Body of pancreas (tissue), 4 donors: ENCODE measurements around the gene NKAIN2. TPM values are rescaled to one million over a fixed set of nuclear protein-coding genes. Genes with fewer than 3 reads are reported as not detected.

ENCODE experiments used
- ATAC-seq: fragments of 150-250 bp; one replicate; pipeline ENCODE4 v1.9.1; 2016
- DNase-seq, 4 donors: peaks; one replicate each; pipeline ENCODE4 v3.0.0-alpha.2; 2019
- H3K27ac ChIP-seq, 4 donors: fragments of 200-600 bp; sonication (generic); 1 replicate in 3 of 4; 2 replicates in 1 of 4; pipeline versions ENCODE4 v1.5.1 to v1.6.1; 2016 to 2019; ENCODE audit warnings: mild to moderate bottlenecking in 1 of 4, mixed read lengths in 1 of 4, moderate library complexity in 1 of 4
- H3K27me3 ChIP-seq, 2 donors: fragments of 200-600 bp; sonication (generic); one replicate each; pipeline ENCODE4 v1.6.0; 2016; ENCODE audit warnings: mild to moderate bottlenecking in 1 of 2
- H3K36me3 ChIP-seq, 2 donors: fragments of 200-600 bp; sonication (generic); replicated peaks in 1 of 2; 2 replicates each; pipeline ENCODE4 v1.5.1; 2016; ENCODE audit warnings: low read depth in 2 of 2; ENCODE audit not compliant: insufficient read depth in 1 of 2
- H3K4me1 ChIP-seq: fragments of 200-600 bp; sonication (generic); one replicate; pipeline ENCODE4 v1.6.0; 2016
- H3K4me3 ChIP-seq, 2 donors: fragments of 200-600 bp; sonication (generic); 1 replicate in 1 of 2; 2 replicates in 1 of 2; pipeline ENCODE4 v1.5.1; 2016 to 2019
- H3K9me3 ChIP-seq, 3 donors: fragments of 200-600 bp; sonication (generic); 1 replicate in 2 of 3; 2 replicates in 1 of 3; pipeline ENCODE4 v1.5.1; 2016
- CTCF ChIP-seq, 7 experiments: fragments of 450-650 bp in 4 of 7; fragments of 200-600 bp in 3 of 7; sonication (generic) in 3 of 7; IDR thresholded peaks; one replicate each; pipeline ENCODE4 v1.5.1; 2016 to 2019; ENCODE audit warnings: antibody characterized with exemption in 7 of 7
- POLR2A ChIP-seq, 3 donors: fragments of 450-650 bp; IDR thresholded peaks; one replicate each; pipeline ENCODE4 v1.6.1; 2016; ENCODE audit warnings: antibody characterized with exemption in 3 of 3, mild to moderate bottlenecking in 2 of 3
- whole genome bisulfite sequencing, 2 donors: methylation state at CpG; one replicate each; pipeline ENCODE4 v1.1.5; 2017; 5-methylcytosine and 5-hydroxymethylcytosine counted together
- intact Hi-C: fragments of 100-400 bp; cut with DNase I; formaldehyde crosslinking; loops from one replicate; pipeline ENCODE4 v1.15.1; 2023
- total RNA-seq, 2 donors: library from RNA; depleted of rRNA; stranded (reverse); fragments of >200 nt; gene quantifications; one replicate each; pipeline ENCODE4 v1.1.0, GENCODE V29; 2016

NKAIN2 gene
- total RNA-seq, 2 donors from 2014 or later, result not detected

- no peaks in the 10 kb centered on the region for H3K4me1 ChIP-seq
- H3K4me3 ChIP-seq, result no peak overlapping the region
- 50 to 70% methylated on average over 1 of the region's 1 CpG for WGBS, 2 donors
- intact Hi-C loops, result no loop called here
- H3K27me3 ChIP-seq, result no peaks in the 10 kb centered on the region
- no peak overlapping the region for H3K27ac ChIP-seq
- no peak for TF ChIP-seq POLR2A (IDR thresholded peaks at IDR 0.05)
- DNase-seq, result no peak
- no peaks in the 10 kb centered on the region for H3K9me3 ChIP-seq
- no peaks in the 10 kb centered on the region for H3K36me3 ChIP-seq
- ATAC-seq, result no peak
Observed at GRCh38 chr6:124356811-124357210, 553.1 kb downstream of the NKAIN2 start.

GRCh38 chr6:124368131-124368530 lies 564.5 kb downstream of the NKAIN2 start:
- no peak overlapping the region for H3K4me3 ChIP-seq
- TF ChIP-seq CTCF (IDR thresholded peaks at IDR 0.05) (no peak), POLR2A (IDR thresholded peaks at IDR 0.05) (no peak)
- no peaks in the 10 kb centered on the region for H3K4me1 ChIP-seq
- no peaks in the 10 kb centered on the region for H3K9me3 ChIP-seq
- H3K27me3 ChIP-seq, result no peaks in the 10 kb centered on the region
- H3K27ac ChIP-seq, result no peak overlapping the region
- H3K36me3 ChIP-seq, result no peaks in the 10 kb centered on the region
- ATAC-seq (no peak), DNase-seq (no peak)
- intact Hi-C loops, result no loop called here

- no peak for DNase-seq
- Histone ChIP-seq H3K27ac (no peak overlapping the region), H3K4me1 (no peaks in the 10 kb centered on the region), H3K27me3 (no peaks in the 10 kb centered on the region), H3K9me3 (no peaks in the 10 kb centered on the region), H3K36me3 (no peaks in the 10 kb centered on the region), H3K4me3 (no peak overlapping the region)
- intact Hi-C loops, result no loop called here
- ATAC-seq, result no peak
- WGBS, 2 donors, result 37 to 45% methylated on average over 2 of the region's 2 CpGs
- TF ChIP-seq POLR2A (IDR thresholded peaks at IDR 0.05) (no peak), CTCF (IDR thresholded peaks at IDR 0.05) (no peak)
Observed at GRCh38 chr6:124371974-124372475, 568.4 kb downstream of the NKAIN2 start.

GRCh38 chr6:124373386-124373785 lies 569.7 kb downstream of the NKAIN2 start:
- TF ChIP-seq CTCF (IDR thresholded peaks at IDR 0.05) (no peak), POLR2A (IDR thresholded peaks at IDR 0.05) (no peak)
- intact Hi-C loops, result no loop called here
- Histone ChIP-seq H3K4me1 (no peaks in the 10 kb centered on the region), H3K36me3 (no peaks in the 10 kb centered on the region), H3K9me3 (no peaks in the 10 kb centered on the region), H3K27me3 (no peaks in the 10 kb centered on the region), H3K4me3 (no peak overlapping the region), H3K27ac (no peak overlapping the region)
- no peak for DNase-seq
- no peak for ATAC-seq
- 14 to 21% methylated on average over 1 of the region's 1 CpG for WGBS, 2 donors

GRCh38 chr6:124389127-124389526 lies 585.5 kb downstream of the NKAIN2 start:
- Histone ChIP-seq H3K4me1 (no peaks in the 10 kb centered on the region), H3K4me3 (no peak overlapping the region), H3K9me3 (no peaks in the 10 kb centered on the region), H3K36me3 (no peaks in the 10 kb centered on the region), H3K27me3 (no peaks in the 10 kb centered on the region), H3K27ac (no peak overlapping the region)
- TF ChIP-seq POLR2A (IDR thresholded peaks at IDR 0.05) (no peak), CTCF (IDR thresholded peaks at IDR 0.05) (no peak)
- intact Hi-C loops, result no loop called here
- no peak for DNase-seq
- ATAC-seq, result no peak
